ENCODE results near the gene WDR5. TPM values are rescaled to one million over a fixed set of nuclear protein-coding genes. Genes with fewer than 3 reads are reported as not detected.

WDR5 gene
- total and polyA plus RNA-seq, 9 of the 15 experiments (the other 6 are each of a cell fraction or from before 2014, with no cell fraction given), result 3.0 to 56.8 (median 38.6) TPM

- TF ChIP-seq MNT (conservative IDR thresholded peaks at IDR 0.05) (no peak), RFX1 (IDR thresholded peaks at IDR 0.05) (peak; percentile 98), NFIX (CRISPR knock-in tag; IDR thresholded peaks at IDR 0.05; ENCODE audit: low read depth) (no peak), JUN (IDR thresholded peaks at IDR 0.05; ENCODE audit: borderline replicate concordance, low read depth, low read length) (peak; percentile 69; the same call in 1 of the 2 replicates), JUN (CRISPR knock-in tag; IDR thresholded peaks at IDR 0.05; ENCODE audit: borderline replicate concordance) (no peak), HBP1 (CRISPR knock-in tag; IDR thresholded peaks at IDR 0.05) (no peak), SRSF3 (IDR thresholded peaks at IDR 0.05; ENCODE audit: insufficient read depth, low read length) (no peak), ATF1 (CRISPR knock-in tag; IDR thresholded peaks at IDR 0.05) (no peak), ATF1 (tag; IDR thresholded peaks at IDR 0.05) (peak; percentile 66), ZNF507 (tag; conservative IDR thresholded peaks at IDR 0.05) (no peak), MLX (CRISPR knock-in tag; conservative IDR thresholded peaks at IDR 0.05) (no peak), CTCF (IDR thresholded peaks at IDR 0.05 in 2 of 3, conservative IDR thresholded peaks at IDR 0.05 in 1 of 3; ENCODE audit: insufficient read depth in 2 of 3, low read depth in 1 of 3, low read length in 3 of 3) (peak; percentile 14 to 27 (median 20); a peak in 2 of 6 replicates), ATF3 (IDR thresholded peaks at IDR 0.05) (peak; percentile 91), ATF3 (CRISPR knock-in tag; conservative IDR thresholded peaks at IDR 0.05) (no peak)
Observed at GRCh38 chr9:134205672-134206310, 69.9 kb downstream of the WDR5 start (continued).

Data from K562 (cell line).